GM18873 (cell line): ENCODE results near the gene KHDC1.
"Not testable (repeated sequence)": the region's sequence is repeated elsewhere in the genome, so short reads cannot be mapped to it uniquely, and the experiment has no call there.

ENCODE experiments used
- ATAC-seq: cut with Tn5 transposase; IDR thresholded peaks from one replicate; pipeline ENCODE4 v1.9.1; 2021; ENCODE audit warnings: mild to moderate bottlenecking, moderate library complexity, moderate number of reproducible peaks; ENCODE audit not compliant: unreplicated experiment, low FRiP score

Gene KHDC1

GRCh38 chr6:73252703-73253102, 10.3 kb downstream of the KHDC1 start:
- no peak for ATAC-seq

DNA sequence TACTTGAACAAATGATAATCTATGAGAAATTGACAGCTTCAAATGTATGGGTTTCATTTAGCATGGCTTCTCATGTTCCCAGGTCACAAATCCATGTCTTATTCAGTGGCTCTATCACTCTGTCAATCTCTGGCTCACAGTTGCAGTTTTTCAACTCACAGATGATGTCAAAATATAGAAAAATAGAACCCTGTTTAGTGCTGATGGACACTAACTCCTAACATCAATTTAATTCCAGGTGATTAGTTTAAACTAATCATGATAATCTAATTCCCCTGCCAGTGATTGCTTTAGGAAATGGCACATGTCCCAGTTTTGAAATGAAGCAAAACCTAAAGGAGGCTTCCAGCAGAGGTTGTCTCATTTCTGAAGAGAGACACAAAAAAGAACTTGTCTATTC, 13.0 kb downstream of the KHDC1 start:
- no peak for ATAC-seq

- no peak for ATAC-seq
These were observed 14.6 kb downstream of the KHDC1 start for GRCh38 chr6:73248192-73248903.

- ATAC-seq = no peak
These were observed 21.0 kb downstream of the KHDC1 start for GRCh38 chr6:73242001-73242400.

DNA sequence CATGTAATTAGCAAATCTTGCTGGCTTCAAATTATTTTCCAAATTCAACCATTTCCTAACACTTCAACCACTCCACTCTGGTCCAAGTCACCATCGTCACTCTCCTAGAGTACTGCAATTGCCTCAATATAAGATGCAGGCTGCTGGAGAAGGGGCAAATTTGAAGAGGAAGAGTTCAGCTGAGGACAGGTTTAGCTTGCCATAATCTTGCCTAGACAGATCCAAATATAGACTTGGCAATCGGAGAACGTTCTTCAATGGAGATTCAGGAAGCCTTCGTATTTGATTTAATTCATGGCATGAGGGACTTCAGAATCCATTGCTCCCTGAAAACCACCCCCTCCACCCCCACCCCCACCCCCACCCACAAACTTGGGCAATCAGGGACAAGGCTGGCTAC, 22.3 kb downstream of the KHDC1 start:
- ATAC-seq = no peak

DNA sequence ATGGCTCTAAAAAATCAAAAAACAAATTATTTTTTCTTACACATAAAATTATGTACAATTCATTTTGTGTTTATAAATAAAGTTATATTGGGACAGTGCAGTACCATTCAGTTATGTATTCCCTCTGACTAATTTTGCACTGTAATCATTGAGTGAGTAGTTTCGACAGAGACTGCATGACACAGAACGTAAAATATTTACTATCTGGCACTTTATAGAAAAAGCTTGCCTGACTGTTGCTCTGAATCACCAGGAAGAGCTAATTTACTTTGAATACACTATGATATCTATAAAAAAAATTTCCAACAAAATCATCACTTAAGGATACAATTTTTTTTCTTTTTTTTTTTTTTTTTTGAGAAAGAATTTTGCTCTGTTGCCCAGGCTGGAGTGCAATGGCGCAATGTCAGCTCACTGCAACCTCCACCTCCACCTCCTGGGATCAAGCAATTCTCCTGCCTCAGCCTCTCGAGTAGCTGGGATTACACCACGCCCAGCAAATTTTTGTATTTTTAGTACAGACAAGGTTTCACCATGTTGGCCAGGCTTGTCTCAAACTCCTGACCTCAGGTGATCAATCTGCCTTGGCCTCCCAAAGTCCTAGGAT, 26.7 kb downstream of the KHDC1 start:
- no peak for ATAC-seq

- no peak for ATAC-seq
These were observed 28.3 kb downstream of the KHDC1 start for GRCh38 chr6:73234733-73235132.

GRCh38 chr6:73233971-73234370, 29.0 kb downstream of the KHDC1 start:
- ATAC-seq = not testable (repeated sequence)

DNA sequence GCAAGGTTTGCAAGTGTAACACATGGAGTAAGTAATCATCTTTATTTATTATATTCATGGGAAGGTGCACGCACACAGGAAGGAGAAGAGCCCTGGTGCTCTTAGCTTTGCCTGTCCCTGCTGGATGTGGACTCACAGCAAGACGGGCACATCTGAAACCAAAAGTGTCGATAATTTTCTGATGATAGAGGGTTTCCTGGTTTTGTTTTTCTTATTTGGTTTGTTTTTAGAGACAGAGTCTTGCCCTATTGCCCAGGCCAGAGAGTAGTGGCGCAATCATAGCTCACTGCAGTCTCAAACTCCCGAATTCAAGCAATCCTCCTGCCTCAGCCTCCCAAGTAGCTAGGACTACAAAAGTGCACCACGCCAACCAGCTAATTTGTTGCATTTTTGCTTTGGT, 29.9 kb downstream of the KHDC1 start:
- no peak for ATAC-seq

GRCh38 chr6:73231986-73232391, 31.0 kb downstream of the KHDC1 start:
- ATAC-seq = no peak

DNA sequence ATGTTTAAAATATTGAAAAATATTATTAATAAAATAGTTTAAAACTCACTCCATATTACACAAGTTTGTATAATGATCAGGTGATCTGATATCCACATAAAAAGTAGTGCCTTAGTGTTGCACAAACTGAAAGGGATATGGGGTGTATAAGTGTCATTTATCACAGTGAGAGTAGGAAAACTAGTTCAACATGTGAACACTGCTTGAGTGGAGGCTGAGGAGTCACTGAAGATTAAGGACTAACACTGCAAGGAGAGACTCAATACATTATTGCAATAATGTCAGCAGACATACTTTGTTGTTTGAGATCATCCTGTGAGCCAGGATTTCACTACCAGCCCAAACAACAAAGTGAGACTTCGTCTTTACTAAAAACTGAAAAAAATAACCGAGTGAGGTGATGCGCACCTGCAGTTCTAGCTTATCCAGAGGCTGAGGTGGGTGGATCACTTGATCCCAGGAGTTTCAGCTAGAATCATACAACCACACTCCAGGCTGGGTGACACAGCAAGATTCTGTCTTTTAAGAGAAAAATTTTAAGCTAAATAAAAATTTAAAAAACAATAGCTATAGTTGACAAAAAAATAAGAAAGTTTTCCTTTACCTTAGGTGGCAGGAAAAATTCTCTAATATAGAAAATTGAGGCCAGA, 35.3 kb downstream of the KHDC1 start:
- no peak for ATAC-seq

DNA sequence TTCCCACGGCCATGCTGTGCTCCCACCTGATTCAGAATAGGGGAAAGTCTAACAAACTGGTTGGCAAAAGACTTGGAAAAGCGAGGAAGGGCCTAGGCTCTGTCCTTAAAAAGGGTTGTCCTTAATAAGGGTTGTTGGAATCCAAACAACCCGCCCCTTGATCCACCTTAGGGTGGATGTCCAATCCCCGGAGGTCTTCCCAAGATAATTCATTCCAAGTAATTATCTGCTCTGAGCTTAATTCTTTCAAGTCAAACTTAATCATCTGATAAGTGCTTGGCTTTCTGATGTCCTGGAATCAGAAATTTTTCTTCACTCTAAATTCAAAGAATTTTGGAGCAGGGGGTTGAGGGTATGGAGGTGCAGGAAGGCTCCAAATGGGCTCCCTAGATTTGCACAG, 37.6 kb downstream of the KHDC1 start, which contains the start of gene KHDC1L:
Gene KHDC1L (minus strand): TSS at position 101 of the 400 bp plus-strand sequence. CDS start 88 bp downstream, at position 13.
- no peak for ATAC-seq

- ATAC-seq = no peak
These were observed 46.1 kb downstream of the KHDC1 start for GRCh38 chr6:73216859-73217258.

DNA sequence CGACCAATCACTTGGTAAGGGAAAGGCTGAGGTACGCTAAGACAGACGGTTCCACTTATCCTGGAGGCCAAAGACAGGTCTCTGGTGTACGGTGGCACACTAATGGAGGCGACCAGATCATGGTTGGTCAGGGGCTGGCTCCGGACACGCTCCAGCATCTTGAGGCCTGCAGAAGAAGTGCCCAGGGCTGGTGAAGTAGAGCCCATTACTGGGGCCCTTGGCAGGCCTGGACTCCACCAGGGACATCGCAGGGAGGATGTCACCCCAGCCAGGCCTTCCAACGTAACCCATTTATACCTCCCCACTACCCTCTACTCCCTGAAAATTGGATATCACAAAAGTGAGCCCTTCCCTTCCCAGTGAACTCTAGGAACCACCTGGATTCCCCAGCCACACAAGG, 53.9 kb downstream of the KHDC1 start:
- ATAC-seq = no peak

DNA sequence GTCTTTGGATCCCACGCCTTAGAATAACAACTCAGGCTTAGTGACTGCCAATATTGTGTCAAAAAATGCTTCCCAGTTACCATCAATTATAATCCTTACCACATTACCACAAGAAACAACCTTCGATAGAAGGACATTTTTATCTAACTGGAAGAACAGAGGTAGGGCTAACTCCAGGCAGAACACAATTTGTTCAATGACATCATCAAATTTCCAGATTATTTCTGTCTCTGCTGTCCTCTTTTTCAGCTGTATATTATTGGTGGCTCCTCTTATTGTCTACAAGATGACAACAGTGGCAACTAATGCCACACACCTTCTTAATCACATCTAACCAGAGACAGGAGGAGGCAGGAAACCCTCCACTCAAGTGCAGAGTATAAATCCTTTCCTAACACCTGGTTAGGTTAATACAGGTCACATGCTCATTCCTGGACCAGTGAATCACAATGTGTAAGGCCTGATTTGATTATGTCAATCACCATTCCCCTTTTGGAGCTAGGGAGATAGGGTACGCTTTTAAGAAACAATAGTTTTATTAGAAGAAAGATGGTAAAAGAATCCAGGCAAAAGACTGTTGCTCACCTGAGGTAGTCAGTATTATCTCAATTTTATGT, 55.7 kb downstream of the KHDC1 start:
- no peak for ATAC-seq

DNA sequence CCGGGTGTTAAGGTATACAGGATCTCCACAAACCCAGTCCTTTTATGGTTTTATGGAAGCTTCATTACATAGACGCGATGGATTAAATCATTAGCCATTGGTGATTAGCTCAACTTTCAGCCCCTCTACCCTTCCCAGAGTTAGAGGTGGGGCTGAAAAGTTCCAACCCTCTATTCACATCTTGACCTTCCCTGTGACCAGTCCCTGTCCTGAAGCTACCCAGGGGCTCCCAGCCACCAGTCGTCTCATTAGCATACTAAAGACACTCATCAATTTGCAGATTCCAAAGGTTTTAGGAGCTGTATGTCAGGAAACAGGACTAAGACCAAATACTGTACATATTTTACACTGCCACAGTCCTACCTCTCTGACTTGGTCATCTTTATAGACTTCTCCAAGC, 58.7 kb downstream of the KHDC1 start:
- no peak for ATAC-seq

DNA sequence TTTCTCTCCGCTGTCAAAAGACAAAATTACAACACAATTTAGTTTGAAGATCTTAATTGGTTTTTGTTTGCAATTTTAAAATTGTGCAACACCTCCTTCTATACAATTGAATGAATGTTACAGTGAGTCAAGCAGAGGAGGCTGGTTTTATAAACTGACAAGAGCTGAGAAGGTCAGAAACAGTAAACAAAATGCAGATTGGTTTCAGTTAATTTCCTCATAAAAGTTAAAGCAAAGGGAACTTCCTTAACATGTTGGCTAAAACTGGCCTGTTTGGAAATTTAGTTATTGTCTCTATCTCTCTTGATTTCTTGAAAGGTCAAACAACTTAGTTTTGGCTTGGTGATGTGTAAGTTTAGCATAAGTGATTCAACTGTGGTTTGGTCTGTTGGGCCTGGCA, 59.9 kb downstream of the KHDC1 start:
- no peak for ATAC-seq

- no peak for ATAC-seq
These were observed 62.3 kb downstream of the KHDC1 start for GRCh38 chr6:73200735-73201134.

DNA sequence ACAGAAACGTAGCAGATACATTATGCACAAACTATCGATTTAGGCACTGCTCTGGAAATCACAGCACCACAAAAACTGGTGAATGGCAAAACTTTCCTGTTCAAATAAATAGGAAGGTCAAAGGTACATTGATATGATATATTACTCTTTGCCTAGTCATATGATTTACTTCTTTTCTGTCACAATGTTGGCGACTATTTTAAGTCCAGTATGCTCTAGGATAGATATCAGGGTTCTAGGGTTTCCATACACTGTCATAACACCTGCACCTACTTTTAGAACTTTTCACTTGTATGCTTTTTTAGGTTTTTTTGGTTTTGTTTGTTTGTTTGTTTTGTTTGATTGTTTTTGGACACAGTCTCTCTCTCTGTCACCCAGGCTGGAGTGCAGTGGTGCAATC, 62.7 kb downstream of the KHDC1 start:
- ATAC-seq = no peak

DNA sequence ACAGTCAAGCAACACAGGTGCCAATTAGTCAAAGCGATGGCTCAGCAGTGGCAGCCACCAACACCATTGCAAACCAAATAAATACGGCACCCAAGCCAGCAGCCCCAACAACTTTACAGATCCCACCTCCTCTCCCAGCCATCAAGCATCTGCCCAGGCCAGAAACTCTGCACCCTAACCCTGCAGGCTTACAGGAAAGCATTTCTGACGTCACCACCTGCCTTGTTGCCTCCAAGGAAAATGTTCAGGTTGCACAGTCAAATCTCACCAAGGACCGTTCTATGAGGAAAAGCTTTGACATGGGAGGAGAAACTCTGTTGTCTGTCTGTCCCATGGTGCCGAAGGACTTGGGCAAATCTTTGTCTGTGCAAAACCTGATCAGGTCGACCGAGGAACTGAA, 68.3 kb downstream of the KHDC1 start:
- ATAC-seq = no peak

DNA sequence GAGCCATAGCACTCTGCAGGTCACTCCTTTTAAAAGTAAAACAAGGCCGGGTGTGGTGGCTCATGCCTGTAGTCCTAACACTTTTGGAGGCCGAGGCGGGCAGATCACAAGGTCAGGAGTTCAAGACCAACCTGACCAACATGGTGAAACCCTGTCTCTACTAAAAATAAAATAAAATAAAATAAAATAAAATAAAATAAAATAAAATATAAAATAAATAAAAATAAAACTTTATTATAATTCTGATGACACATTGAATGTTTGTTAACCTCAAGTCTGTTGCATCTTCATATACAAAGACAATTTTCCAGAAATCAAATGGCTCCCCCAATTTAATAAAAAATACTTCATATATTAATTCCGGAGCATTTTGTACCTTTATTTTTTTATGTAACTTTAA, 69.7 kb downstream of the KHDC1 start:
- ATAC-seq = not testable (repeated sequence)
